DND-41 (cell line): ENCODE measurements around the gene TMEM117.

Experiments
- ATAC-seq: fragments of 200-7000 bp; cut with Tn5 transposase; 3 replicates; pipeline ENCODE4 v1.9.1; 2021; ENCODE audit warnings: low read depth; ENCODE audit not compliant: insufficient read depth
- DNase-seq: peaks from one replicate; pipeline ENCODE4 v3.0.0-alpha.2; 2020
- H2AFZ ChIP-seq: 2 replicates; pipeline ENCODE4 v1.6.0; 2012; ENCODE audit warnings: low read depth, low read length
- H3K27ac ChIP-seq: 2 replicates; pipeline ENCODE4 v1.5.1; 2012; ENCODE audit warnings: low read length, inconsistent platforms
- H3K27me3 ChIP-seq: fragments of 200-600 bp; sonication (generic); 2 replicates; pipeline ENCODE4 v1.6.0; 2012; ENCODE audit warnings: low read length, mild to moderate bottlenecking, inconsistent platforms; ENCODE audit not compliant: insufficient read depth, poor library complexity
- H3K36me3 ChIP-seq: 2 replicates; pipeline ENCODE4 v1.5.1; 2012; ENCODE audit warnings: low read length, inconsistent platforms; ENCODE audit not compliant: insufficient read depth
- H3K4me1 ChIP-seq: 2 replicates; pipeline ENCODE4 v1.5.1; 2012; ENCODE audit warnings: mild to moderate bottlenecking, low read length; ENCODE audit not compliant: insufficient read depth
- H3K4me2 ChIP-seq: 2 replicates; pipeline ENCODE4 v1.6.0; 2012; ENCODE audit warnings: mild to moderate bottlenecking, moderate library complexity, low read length, inconsistent platforms; ENCODE audit not compliant: insufficient read depth
- H3K4me3 ChIP-seq, 2 experiments: fragments of 200-600 bp in 1 of 2; shearing (Covaris generic) in 1 of 2; 2 replicates each; pipeline ENCODE4 v1.5.1; 2012 to 2016; ENCODE audit warnings: inconsistent platforms in 2 of 2, low read length in 2 of 2, mild to moderate bottlenecking in 2 of 2, low read depth in 1 of 2, moderate library complexity in 1 of 2
- H3K79me2 ChIP-seq: 2 replicates; pipeline ENCODE4 v1.6.0; 2012; ENCODE audit warnings: low read length, inconsistent platforms; ENCODE audit not compliant: insufficient read depth
- H3K9ac ChIP-seq: 2 replicates; pipeline ENCODE4 v1.6.0; 2012; ENCODE audit warnings: low read depth, mild to moderate bottlenecking, inconsistent platforms, low read length, moderate library complexity
- H3K9me3 ChIP-seq: 2 replicates; pipeline ENCODE4 v1.5.1; 2012; ENCODE audit warnings: low read length, moderate library complexity, mild to moderate bottlenecking, inconsistent platforms; ENCODE audit not compliant: insufficient read depth, severe bottlenecking
- H4K20me1 ChIP-seq: 2 replicates; pipeline ENCODE4 v1.6.0; 2012; ENCODE audit warnings: low read length; ENCODE audit not compliant: insufficient read depth
- EZH2 ChIP-seq: IDR thresholded peaks from 3 replicates; pipeline ENCODE4 v1.6.1; 2012; ENCODE audit warnings: borderline replicate concordance, low read depth, mild to moderate bottlenecking, moderate library complexity, low read length, inconsistent platforms; ENCODE audit not compliant: severe bottlenecking
- TF ChIP-seq, protein P1 (sequence below): IDR thresholded peaks from 2 replicates; pipeline ENCODE4 v1.5.1; 2012; ENCODE audit warnings: borderline replicate concordance, low read length, moderate library complexity, mild to moderate bottlenecking; ENCODE audit not compliant: poor library complexity, severe bottlenecking; ENCODE audit errors: extremely low read depth

TMEM117 gene

DNA sequence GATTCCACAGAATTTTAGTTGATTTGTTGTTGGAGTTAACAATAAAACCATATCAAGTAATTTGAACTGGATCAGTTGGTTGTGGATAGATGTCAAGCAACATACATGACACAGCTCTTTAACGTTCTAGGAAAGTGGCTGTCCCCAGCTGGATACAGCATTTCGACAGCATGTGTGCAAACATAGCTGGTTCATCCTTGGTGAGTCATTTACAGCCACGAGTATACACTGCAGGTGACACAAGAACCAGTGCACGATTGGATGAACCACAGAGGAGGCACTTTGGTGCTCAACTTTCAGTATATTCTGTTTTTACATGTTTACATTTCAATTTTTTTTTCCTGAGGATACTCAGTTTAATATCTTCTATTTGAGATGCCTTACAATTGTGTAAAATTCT is 242.4 kb downstream of the TMEM117 start:
- no peak overlapping the region for H3K9ac ChIP-seq
- no peak for ATAC-seq
- no peaks in the 10 kb centered on the region for H3K9me3 ChIP-seq
- H3K4me1 ChIP-seq = no peaks in the 10 kb centered on the region
- H3K27ac ChIP-seq = no peak overlapping the region
- H3K27me3 ChIP-seq = no peaks in the 10 kb centered on the region
- H3K36me3 ChIP-seq = no peaks in the 10 kb centered on the region
- no peak overlapping the region for H2AFZ ChIP-seq
- no peaks in the 10 kb centered on the region for H3K79me2 ChIP-seq
- no peak overlapping the region for H3K4me3 ChIP-seq
- TF ChIP-seq, protein P1, sequence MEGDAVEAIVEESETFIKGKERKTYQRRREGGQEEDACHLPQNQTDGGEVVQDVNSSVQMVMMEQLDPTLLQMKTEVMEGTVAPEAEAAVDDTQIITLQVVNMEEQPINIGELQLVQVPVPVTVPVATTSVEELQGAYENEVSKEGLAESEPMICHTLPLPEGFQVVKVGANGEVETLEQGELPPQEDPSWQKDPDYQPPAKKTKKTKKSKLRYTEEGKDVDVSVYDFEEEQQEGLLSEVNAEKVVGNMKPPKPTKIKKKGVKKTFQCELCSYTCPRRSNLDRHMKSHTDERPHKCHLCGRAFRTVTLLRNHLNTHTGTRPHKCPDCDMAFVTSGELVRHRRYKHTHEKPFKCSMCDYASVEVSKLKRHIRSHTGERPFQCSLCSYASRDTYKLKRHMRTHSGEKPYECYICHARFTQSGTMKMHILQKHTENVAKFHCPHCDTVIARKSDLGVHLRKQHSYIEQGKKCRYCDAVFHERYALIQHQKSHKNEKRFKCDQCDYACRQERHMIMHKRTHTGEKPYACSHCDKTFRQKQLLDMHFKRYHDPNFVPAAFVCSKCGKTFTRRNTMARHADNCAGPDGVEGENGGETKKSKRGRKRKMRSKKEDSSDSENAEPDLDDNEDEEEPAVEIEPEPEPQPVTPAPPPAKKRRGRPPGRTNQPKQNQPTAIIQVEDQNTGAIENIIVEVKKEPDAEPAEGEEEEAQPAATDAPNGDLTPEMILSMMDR = no peak
- no peak for TF ChIP-seq EZH2
- DNase-seq = no peak
- no peaks in the 10 kb centered on the region for H4K20me1 ChIP-seq
- H3K4me2 ChIP-seq = no peak overlapping the region

DNA sequence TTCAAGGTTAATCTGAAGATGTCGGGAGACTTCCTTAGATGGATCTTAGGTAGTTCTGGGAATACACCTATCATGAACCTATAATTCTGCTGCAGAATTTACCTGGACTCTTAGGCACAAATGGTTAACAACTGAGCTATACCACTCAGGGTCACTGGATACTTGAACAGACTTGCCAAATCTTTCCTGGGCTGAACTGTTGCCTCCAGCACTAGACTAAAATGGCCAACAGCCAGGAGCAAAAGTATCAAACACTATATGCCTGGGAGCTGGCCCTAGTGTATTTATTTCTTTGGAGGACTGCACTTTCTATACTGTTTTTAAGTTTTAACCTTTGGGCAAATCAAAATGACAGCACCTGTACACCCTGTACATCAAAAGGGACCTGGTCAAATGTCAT is 252.8 kb downstream of the TMEM117 start:
- Histone ChIP-seq H3K4me2 (no peak overlapping the region), H3K4me3 (no peak overlapping the region), H3K27ac (no peak overlapping the region), H4K20me1 (no peaks in the 10 kb centered on the region), H3K36me3 (no peaks in the 10 kb centered on the region), H2AFZ (no peak overlapping the region), H3K9me3 (no peaks in the 10 kb centered on the region), H3K9ac (no peak overlapping the region), H3K27me3 (no peaks in the 10 kb centered on the region), H3K4me1 (no peaks in the 10 kb centered on the region), H3K79me2 (no peaks in the 10 kb centered on the region)
- TF ChIP-seq, protein P1 = no peak
- TF ChIP-seq EZH2 = no peak
- DNase-seq (no peak), ATAC-seq (no peak)

DNA sequence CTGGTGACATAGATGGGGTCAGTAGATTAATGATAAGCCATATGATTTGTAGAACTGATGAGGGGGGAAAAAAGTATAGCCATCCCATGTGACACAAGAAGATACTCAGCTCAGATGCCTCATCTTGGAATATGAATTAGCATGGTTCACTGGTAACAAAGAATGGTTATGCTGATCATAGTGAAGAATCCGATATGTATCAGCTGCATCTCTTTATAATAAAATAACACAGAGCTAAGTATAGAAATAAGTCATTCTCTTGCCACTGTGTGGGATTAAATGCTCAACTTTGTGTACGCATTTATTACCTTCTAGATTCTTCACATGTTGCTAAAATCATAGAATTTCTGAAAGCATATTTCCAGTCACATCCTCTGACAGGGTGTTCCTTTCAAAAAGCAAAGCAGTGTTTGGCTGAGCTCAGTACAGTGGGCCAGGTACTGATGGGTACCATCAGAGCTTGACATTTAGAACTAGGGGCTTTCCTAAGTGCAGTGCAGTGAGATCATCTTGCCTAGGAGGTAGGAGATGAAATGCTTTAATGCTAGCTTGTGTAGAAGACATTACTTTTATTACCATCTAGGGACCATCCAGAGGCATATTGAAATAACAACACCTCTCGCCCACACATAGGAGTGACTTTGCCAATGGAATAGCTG is 256.2 kb downstream of the TMEM117 start:
- Histone ChIP-seq H3K4me1 (no peaks in the 10 kb centered on the region), H2AFZ (no peak overlapping the region), H4K20me1 (no peaks in the 10 kb centered on the region), H3K27me3 (no peaks in the 10 kb centered on the region), H3K4me3 (no peak overlapping the region), H3K4me2 (no peak overlapping the region), H3K79me2 (no peaks in the 10 kb centered on the region), H3K27ac (no peak overlapping the region), H3K9ac (no peak overlapping the region), H3K9me3 (no peaks in the 10 kb centered on the region), H3K36me3 (no peaks in the 10 kb centered on the region)
- no peak for ATAC-seq
- no peak for TF ChIP-seq EZH2
- TF ChIP-seq, protein P1 = no peak
- no peak for DNase-seq

DNA sequence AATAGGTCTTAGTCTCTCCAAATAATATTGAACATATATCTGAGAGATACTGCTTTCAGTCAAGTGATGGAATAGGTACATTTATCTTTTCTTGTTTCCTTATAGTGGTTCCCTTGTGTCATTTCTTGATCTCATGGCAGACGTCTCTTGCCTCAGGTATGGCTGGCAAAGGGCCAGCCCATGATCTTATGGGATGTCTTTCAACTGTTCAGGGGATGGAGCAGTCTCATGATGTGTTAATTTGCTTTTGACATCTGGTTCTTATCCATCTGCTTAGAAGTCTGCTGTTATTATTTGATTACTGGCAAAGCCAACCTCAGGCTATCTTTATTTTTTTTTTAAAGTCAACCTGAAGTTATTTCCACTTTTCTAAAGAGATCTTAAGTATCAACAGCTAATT is 262.9 kb downstream of the TMEM117 start:
- Histone ChIP-seq H3K9me3 (no peaks in the 10 kb centered on the region), H2AFZ (no peak overlapping the region), H3K36me3 (no peaks in the 10 kb centered on the region), H3K4me3 (no peak overlapping the region), H3K27me3 (no peaks in the 10 kb centered on the region), H3K27ac (no peak overlapping the region), H3K4me1 (no peaks in the 10 kb centered on the region), H3K9ac (no peak overlapping the region), H3K79me2 (no peaks in the 10 kb centered on the region), H4K20me1 (no peaks in the 10 kb centered on the region), H3K4me2 (no peak overlapping the region)
- ATAC-seq (no peak), DNase-seq (no peak)
- TF ChIP-seq EZH2 = no peak
- TF ChIP-seq, protein P1 = no peak
